HepG2 (cell line): ENCODE data around the gene TEX19. TPM values are rescaled to one million over a fixed set of nuclear protein-coding genes. Genes with fewer than 3 reads are reported as not detected.

Experiments used
- BORCS8-MEF2B ChIP-seq: sonication (generic); formaldehyde crosslinking; IDR thresholded peaks from 2 replicates; pipeline ENCODE4 v1.8.0; 2022; ENCODE audit warnings: mild to moderate bottlenecking, missing genetic modification reagents
- DNMT3B ChIP-seq: conservative IDR thresholded peaks from 2 replicates; pipeline ENCODE4 v1.6.1; 2016; ENCODE audit warnings: missing biosample characterization, control low read depth
- GABPB1 ChIP-seq: IDR thresholded peaks from 2 replicates; pipeline ENCODE4 v1.6.1; 2016; ENCODE audit warnings: mild to moderate bottlenecking, missing genetic modification reagents, moderate library complexity, missing compliant biosample characterization
- GATAD2A ChIP-seq: IDR thresholded peaks from 2 replicates; pipeline ENCODE4 v1.6.1; 2016
- GPN1 ChIP-seq: sonication (generic); formaldehyde crosslinking; IDR thresholded peaks from 2 replicates; pipeline ENCODE4 v1.5.1; 2020; ENCODE audit warnings: missing genetic modification reagents, borderline replicate concordance
- GZF1 ChIP-seq: sonication (generic); formaldehyde crosslinking; IDR thresholded peaks from 2 replicates; pipeline ENCODE4 v1.5.1; 2020; ENCODE audit warnings: mild to moderate bottlenecking, missing genetic modification reagents
- HCFC1 ChIP-seq: fragments of 150-350 bp; IDR thresholded peaks from 2 replicates; pipeline ENCODE4 v1.6.1; 2014; ENCODE audit warnings: low read depth, low read length
- HDAC6 ChIP-seq: fragments of 200-600 bp; sonication (generic); IDR thresholded peaks from 2 replicates; pipeline ENCODE4 v1.7.0; 2017; ENCODE audit warnings: mild to moderate bottlenecking, antibody characterized with exemption, low read length, low read depth
- KDM3A ChIP-seq: IDR thresholded peaks from 2 replicates; pipeline ENCODE4 v1.6.1; 2018; ENCODE audit warnings: low read depth, missing compliant biosample characterization
- PAF1 ChIP-seq: IDR thresholded peaks from 2 replicates; pipeline ENCODE4 v1.6.1; 2016; ENCODE audit warnings: missing genetic modification reagents, missing compliant biosample characterization
- PPARG ChIP-seq: conservative IDR thresholded peaks from 2 replicates; pipeline ENCODE4 v1.6.1; 2016; ENCODE audit warnings: missing biosample characterization, missing genetic modification reagents
- SRY ChIP-seq: sonication (generic); formaldehyde crosslinking; IDR thresholded peaks from 2 replicates; pipeline ENCODE4 v1.8.0; 2022; ENCODE audit warnings: mild to moderate bottlenecking, missing genetic modification reagents
- TEAD3 ChIP-seq: optimal IDR thresholded peaks from 2 replicates; pipeline ENCODE3; 2016; ENCODE audit warnings: borderline replicate concordance
- THAP11 ChIP-seq: IDR thresholded peaks from 2 replicates; pipeline ENCODE4 v1.6.1; 2016; ENCODE audit warnings: missing biosample characterization, missing genetic modification reagents
- U2AF1 ChIP-seq: fragments of 200-400 bp; formaldehyde crosslinking; optimal IDR thresholded peaks from 2 replicates; pipeline ENCODE3; 2017; ENCODE audit warnings: mild to moderate bottlenecking, low read depth, low read length
- ZEB1 ChIP-seq: IDR thresholded peaks from 2 replicates; pipeline ENCODE4 v1.6.1; 2012; ENCODE audit warnings: mild to moderate bottlenecking, low read depth, inconsistent platforms; ENCODE audit not compliant: insufficient replicate concordance
- ZMYM4 ChIP-seq: sonication (generic); formaldehyde crosslinking; IDR thresholded peaks from 2 replicates; pipeline ENCODE4 v1.8.1; 2023; ENCODE audit warnings: mild to moderate bottlenecking, missing genetic modification reagents
- ZNF143 ChIP-seq: sonication (generic); formaldehyde crosslinking; IDR thresholded peaks from 2 replicates; pipeline ENCODE4 v1.4.0; 2020; ENCODE audit warnings: missing genetic modification reagents
- ZNF34 ChIP-seq: sonication (generic); formaldehyde crosslinking; IDR thresholded peaks from 2 replicates; pipeline ENCODE4 v1.4.0; 2020; ENCODE audit warnings: mild to moderate bottlenecking, missing genetic modification reagents, borderline replicate concordance
- ZNF362 ChIP-seq: sonication (generic); formaldehyde crosslinking; IDR thresholded peaks from 2 replicates; pipeline ENCODE4 v1.4.0; 2020; ENCODE audit warnings: missing genetic modification reagents, mild to moderate bottlenecking, borderline replicate concordance
- ZNF615 ChIP-seq: sonication (generic); formaldehyde crosslinking; IDR thresholded peaks from 2 replicates; pipeline ENCODE4 v1.5.0; 2020; ENCODE audit warnings: mild to moderate bottlenecking, missing genetic modification reagents, borderline replicate concordance
- ZNF878 ChIP-seq: sonication (generic); formaldehyde crosslinking; IDR thresholded peaks from 2 replicates; pipeline ENCODE4 v1.8.1; 2023; ENCODE audit warnings: mild to moderate bottlenecking, missing genetic modification reagents, moderate library complexity
- polyA plus RNA-seq, 8 experiments: library from polyadenylated mRNA; depleted of rRNA in 3 of 8; stranded (reverse) in 7 of 8; unstranded in 1 of 8; fragments of >200 nt; fragmentation: Illumina TruSeq in 4 of 8; extraction: Trizol in 4 of 8; gene quantifications; 2 replicates each; pipeline versions ENCODE4 v1.2.1 to v1.2.3, GENCODE V29; 2011 to 2016; ENCODE audit warnings: low read depth in 4 of 8, missing spikeins in 1 of 8, mixed read lengths in 1 of 8; ENCODE audit not compliant: insufficient read depth in 1 of 8
- total RNA-seq, 5 experiments: library from RNA; depleted of rRNA; stranded (reverse); fragments of >200 nt; fragmentation: Illumina TruSeq; extraction: Trizol; gene quantifications; 2 replicates each; pipeline ENCODE4 v1.2.3, GENCODE V29; 2016; ENCODE audit warnings: low read depth in 1 of 5
- TF ChIP-seq, protein P1 (sequence below): sonication (generic); formaldehyde crosslinking; IDR thresholded peaks from 2 replicates; pipeline ENCODE4 v1.8.1; 2022; ENCODE audit warnings: low read depth, mild to moderate bottlenecking, missing genetic modification reagents
- TF ChIP-seq, protein P2 (sequence below): sonication (generic); formaldehyde crosslinking; IDR thresholded peaks from 2 replicates; pipeline ENCODE4 v1.5.0; 2020; ENCODE audit warnings: missing genetic modification reagents
- TF ChIP-seq, protein P3 (sequence below): sonication (generic); formaldehyde crosslinking; IDR thresholded peaks from 2 replicates; pipeline ENCODE4 v1.4.0; 2020; ENCODE audit warnings: missing genetic modification reagents

The TEX19 gene
- total and polyA plus RNA-seq, 2 of the 13 experiments (the other 11 are each of a cell fraction or from before 2014, with no cell fraction given): 1.3 to 6.0 TPM

GRCh38 chr17:82346342-82347300 is 12.4 kb upstream of the TEX19 start (continued):
- TF ChIP-seq, protein P1, sequence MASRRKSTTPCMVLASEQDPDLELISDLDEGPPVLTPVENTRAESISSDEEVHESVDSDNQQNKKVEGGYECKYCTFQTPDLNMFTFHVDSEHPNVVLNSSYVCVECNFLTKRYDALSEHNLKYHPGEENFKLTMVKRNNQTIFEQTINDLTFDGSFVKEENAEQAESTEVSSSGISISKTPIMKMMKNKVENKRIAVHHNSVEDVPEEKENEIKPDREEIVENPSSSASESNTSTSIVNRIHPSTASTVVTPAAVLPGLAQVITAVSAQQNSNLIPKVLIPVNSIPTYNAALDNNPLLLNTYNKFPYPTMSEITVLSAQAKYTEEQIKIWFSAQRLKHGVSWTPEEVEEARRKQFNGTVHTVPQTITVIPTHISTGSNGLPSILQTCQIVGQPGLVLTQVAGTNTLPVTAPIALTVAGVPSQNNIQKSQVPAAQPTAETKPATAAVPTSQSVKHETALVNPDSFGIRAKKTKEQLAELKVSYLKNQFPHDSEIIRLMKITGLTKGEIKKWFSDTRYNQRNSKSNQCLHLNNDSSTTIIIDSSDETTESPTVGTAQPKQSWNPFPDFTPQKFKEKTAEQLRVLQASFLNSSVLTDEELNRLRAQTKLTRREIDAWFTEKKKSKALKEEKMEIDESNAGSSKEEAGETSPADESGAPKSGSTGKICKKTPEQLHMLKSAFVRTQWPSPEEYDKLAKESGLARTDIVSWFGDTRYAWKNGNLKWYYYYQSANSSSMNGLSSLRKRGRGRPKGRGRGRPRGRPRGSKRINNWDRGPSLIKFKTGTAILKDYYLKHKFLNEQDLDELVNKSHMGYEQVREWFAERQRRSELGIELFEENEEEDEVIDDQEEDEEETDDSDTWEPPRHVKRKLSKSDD (CRISPR knock-in tag): peak; percentile 94
- TF ChIP-seq, protein P2, sequence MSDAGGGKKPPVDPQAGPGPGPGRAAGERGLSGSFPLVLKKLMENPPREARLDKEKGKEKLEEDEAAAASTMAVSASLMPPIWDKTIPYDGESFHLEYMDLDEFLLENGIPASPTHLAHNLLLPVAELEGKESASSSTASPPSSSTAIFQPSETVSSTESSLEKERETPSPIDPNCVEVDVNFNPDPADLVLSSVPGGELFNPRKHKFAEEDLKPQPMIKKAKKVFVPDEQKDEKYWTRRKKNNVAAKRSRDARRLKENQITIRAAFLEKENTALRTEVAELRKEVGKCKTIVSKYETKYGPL (CRISPR knock-in tag): no peak
- TF ChIP-seq ZNF615 (CRISPR knock-in tag): no peak
- 0 out of 2 replicates have a peak, but pooled peaks have one; percentile 60 for TF ChIP-seq GPN1 (CRISPR knock-in tag)
- TF ChIP-seq BORCS8-MEF2B (CRISPR knock-in tag): 0 out of 2 replicates have a peak, but pooled peaks have one; percentile 17
- TF ChIP-seq TEAD3 (CRISPR knock-in tag): peak; percentile 99
- TF ChIP-seq ZMYM4 (CRISPR knock-in tag): peak; percentile 78
- TF ChIP-seq GABPB1: peak; percentile 81
- TF ChIP-seq HCFC1: no peak
- no peak for TF ChIP-seq HDAC6
- TF ChIP-seq, protein P3, sequence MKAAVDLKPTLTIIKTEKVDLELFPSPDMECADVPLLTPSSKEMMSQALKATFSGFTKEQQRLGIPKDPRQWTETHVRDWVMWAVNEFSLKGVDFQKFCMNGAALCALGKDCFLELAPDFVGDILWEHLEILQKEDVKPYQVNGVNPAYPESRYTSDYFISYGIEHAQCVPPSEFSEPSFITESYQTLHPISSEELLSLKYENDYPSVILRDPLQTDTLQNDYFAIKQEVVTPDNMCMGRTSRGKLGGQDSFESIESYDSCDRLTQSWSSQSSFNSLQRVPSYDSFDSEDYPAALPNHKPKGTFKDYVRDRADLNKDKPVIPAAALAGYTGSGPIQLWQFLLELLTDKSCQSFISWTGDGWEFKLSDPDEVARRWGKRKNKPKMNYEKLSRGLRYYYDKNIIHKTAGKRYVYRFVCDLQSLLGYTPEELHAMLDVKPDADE (CRISPR knock-in tag): peak; percentile 61; the same call in 1 of the 2 replicates
- peak; percentile 67; the same call in 1 of the 2 replicates for TF ChIP-seq ZNF362 (CRISPR knock-in tag)
- peak; percentile 88 for TF ChIP-seq THAP11
- no peak for TF ChIP-seq U2AF1
- TF ChIP-seq KDM3A (CRISPR knock-in tag): peak; percentile 89; the same call in 1 of the 2 replicates
- TF ChIP-seq PAF1 (CRISPR knock-in tag): 0 out of 2 replicates have a peak, but pooled peaks have one; percentile 44
- TF ChIP-seq GZF1 (CRISPR knock-in tag): peak; percentile 63; the same call in 1 of the 2 replicates
- TF ChIP-seq ZNF143 (CRISPR knock-in tag): peak; percentile 52; the same call in 1 of the 2 replicates
- TF ChIP-seq SRY (CRISPR knock-in tag): peak; percentile 38; the same call in 1 of the 2 replicates
- peak; percentile 86 for TF ChIP-seq PPARG (CRISPR knock-in tag)
- TF ChIP-seq GATAD2A (CRISPR knock-in tag): peak; percentile 100
- no peak for TF ChIP-seq ZNF34
- peak; percentile 97 for TF ChIP-seq ZEB1
- peak; percentile 81 for TF ChIP-seq ZNF878 (CRISPR knock-in tag)
- TF ChIP-seq DNMT3B: peak; percentile 97; the same call in 1 of the 2 replicates
